Hepatic stellate cell (primary cell): ENCODE results near the gene DCST2.
"Not testable (repeated sequence)": the region's sequence is repeated elsewhere in the genome, so short reads cannot be mapped to it uniquely, and the experiment has no call there.

Experiments
- DNase-seq: peaks from one replicate; pipeline ENCODE4 v3.0.0; 2011; ENCODE audit warnings: low spot score

DCST2 gene

DNA sequence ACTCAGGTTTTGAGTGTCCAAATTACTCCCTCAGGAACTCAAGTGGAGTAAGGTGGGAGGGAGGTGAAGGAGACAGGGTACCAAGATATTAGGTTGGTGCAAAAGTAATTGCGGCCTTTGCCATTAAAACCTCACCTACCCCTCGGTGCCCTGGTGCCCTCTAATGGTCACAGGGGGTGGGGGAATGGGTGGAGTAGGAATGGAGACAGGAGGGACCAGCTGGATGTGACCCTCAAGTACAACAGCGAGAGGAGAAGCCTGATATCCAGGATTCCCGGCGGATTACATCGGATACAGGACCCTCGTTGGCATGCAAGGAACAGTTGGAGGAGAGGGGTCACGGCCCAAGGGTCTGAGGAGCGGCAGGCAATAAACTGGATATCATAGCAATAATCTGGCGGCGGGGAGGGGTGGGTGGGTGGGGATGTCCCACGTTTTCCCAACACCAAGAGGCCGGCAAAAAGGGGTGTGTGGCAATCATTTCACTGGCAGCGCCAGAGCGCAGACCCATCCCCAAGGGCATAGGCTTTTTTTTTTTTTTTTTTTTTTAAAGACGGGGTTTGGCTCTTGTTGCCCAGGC, 35.3 kb downstream of the DCST2 start:
- no peak for DNase-seq

- no peak for DNase-seq
These were observed 36.4 kb downstream of the DCST2 start for GRCh38 chr1:154996966-154997701.

DNA sequence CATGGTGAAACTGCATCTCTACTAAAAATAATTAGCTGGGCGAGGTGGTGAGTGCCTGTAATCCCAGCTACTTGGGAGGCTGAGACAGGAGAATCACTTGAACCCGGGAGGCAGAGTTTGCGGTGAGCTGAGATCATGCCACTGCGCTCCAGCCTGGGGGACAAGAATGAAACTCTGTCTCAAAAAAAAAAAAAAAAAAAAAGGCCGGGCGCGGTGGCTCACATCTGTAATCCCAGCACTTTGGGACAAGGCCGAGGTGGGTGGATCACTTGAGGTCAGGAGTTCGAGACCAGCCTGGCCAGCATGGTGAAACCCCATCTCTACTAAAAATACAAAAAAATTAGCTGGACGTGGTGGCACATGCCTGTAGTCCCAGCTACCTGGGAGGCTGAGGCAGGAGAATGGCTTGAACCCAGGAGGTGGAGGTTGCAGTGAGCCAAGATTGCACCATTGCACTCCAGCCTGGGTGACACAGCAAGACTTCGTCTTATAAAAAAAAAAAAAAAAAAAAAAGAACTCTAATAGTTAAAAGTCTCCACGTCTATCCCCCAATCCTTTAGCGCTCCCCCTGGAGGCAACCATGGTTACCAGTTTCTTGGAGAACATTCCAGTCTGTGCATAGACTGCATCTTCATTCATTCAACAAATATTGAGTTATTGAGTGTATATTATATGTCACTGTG, 38.1 kb downstream of the DCST2 start:
- peak; percentile 88 for DNase-seq

DNA sequence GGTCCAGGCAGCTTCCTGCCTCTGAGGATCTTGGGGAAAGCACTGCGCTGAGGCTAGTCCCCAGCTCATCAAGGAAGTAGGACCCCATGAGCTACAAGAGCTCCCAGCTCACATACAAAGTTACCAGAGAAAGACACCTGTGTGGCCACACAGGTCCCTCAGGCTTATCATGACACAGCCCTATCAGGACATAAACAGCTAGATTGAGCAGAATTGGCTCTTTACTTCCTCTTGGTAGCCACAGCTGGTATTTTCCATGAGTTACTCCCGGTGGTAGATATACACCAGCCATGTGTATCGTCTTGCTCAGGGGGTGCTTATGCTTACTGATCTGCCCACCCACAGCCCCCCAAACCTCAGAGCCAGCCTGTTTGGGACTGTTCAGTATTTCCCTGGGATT, 39.0 kb downstream of the DCST2 start:
- no peak for DNase-seq

- no peak for DNase-seq
These were observed 39.4 kb downstream of the DCST2 start for GRCh38 chr1:154994269-154994587.

GRCh38 chr1:154993572-154994268, 39.9 kb downstream of the DCST2 start, which contains the start of gene LENEP:
TSS of gene LENEP (plus strand) at chr1:154993586. CDS start at chr1:154993608, 22 bp downstream.
- no peak for DNase-seq

GRCh38 chr1:154992721-154993571, 40.6 kb downstream of the DCST2 start:
- no peak for DNase-seq

GRCh38 chr1:154990276-154990675, 43.3 kb downstream of the DCST2 start:
- no peak for DNase-seq

- no peak for DNase-seq
These were observed 44.3 kb downstream of the DCST2 start for GRCh38 chr1:154989195-154989860.

GRCh38 chr1:154988058-154988954, 45.3 kb downstream of the DCST2 start:
- no peak for DNase-seq

GRCh38 chr1:154987326-154987725, 46.3 kb downstream of the DCST2 start:
- DNase-seq, result no peak

DNA sequence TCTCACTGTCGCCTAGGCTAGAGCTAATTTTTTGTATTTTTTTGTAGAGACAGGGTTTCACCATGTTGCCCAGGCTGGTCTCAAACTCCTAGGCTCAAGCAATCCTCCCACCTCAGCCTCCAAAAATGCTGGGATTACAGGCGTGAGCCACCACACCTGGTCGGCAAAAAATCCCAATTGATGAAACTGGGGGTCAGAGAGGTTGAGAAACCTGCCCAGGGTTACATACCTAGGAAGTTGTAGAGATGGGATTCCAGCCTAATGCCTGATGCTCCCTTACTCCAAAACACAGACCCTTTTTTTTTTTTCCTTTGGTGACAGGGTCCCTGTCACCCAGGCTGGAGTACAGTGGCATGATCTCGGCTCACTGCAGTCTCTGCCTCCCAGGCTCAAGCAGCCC, 46.8 kb downstream of the DCST2 start:
- DNase-seq, result not testable (repeated sequence)

GRCh38 chr1:154983776-154984466, 49.7 kb downstream of the DCST2 start:
- DNase-seq, result no peak

DNA sequence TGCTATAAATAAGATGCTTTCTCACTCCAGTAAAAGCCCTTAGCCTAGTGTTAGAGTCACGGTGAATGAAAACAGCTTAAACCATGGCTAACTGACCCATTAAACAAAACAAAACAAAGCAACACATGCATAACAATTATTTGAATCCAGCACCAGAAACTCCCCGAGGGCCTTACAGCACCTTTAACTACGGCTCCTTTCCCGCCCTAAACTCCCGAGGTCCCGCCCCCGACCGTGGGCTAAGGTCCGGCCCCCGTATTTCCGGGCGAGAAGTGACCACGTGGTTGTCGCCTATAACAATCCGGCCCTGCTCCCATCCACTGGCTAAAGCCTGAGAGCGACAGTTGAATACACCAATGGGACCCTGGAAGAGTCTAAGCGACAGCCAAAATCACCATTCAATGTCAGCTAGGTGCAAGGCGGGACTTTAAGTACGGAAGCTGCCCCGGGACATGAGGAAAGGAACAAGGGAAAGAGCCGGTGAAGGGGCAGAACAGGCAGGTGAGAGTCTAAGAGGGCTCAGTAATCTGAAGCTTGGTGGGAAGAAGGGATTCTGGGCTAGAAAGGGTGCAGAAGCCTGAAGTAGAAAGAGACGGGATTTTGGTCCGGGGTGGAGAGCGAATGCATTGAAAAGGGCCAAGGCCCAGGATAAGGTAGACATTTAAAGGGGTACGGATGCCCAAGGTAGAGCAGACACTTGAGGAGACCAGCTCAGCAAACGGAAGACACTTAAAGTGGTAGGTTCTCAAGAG, 50.5 kb downstream of the DCST2 start, which contains the start of gene FLAD1:
Gene FLAD1 (plus strand): TSS at position 448 of the 752 bp plus-strand sequence. CDS start 351 bp downstream, outside the sequence.
- peak; percentile 100 for DNase-seq

DNA sequence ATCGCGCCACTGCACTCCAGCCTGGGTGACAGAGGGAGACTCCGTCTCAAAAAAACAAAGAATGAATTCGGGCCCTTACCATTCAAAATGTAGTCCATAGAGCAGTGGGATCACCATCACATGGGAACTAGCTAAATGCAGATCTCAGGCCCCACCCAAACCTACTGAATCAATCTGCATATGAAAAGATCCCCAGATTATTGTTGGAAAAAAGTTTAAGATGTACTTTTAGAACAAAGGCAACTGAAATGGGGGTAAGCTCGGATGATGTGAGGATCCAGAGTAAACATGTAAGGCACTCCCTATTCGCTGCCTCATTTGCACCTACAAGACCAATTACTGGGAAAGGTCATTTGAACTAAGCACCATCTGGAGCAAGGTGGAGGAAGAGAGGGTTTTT, 51.2 kb downstream of the DCST2 start:
- DNase-seq, result no peak

DNA sequence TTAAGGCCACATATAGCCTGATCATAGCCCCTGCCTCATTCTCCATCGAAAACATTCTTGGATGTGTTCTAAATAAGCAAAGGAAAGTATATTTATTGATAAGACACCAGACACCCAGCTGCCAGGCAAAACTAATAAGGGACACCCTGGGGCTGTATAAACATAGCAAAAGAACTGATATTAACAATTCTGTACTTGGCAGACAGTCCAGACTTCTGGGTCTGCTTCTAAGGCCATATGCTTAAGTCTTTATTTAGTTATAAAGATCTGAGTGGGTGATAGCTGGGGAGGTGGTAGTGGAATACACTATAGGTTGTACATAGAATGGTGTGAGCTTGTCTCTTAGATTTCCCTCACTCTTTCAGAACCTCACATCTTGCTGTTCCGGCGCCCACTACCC, 55.2 kb downstream of the DCST2 start:
- DNase-seq, result no peak

DNA sequence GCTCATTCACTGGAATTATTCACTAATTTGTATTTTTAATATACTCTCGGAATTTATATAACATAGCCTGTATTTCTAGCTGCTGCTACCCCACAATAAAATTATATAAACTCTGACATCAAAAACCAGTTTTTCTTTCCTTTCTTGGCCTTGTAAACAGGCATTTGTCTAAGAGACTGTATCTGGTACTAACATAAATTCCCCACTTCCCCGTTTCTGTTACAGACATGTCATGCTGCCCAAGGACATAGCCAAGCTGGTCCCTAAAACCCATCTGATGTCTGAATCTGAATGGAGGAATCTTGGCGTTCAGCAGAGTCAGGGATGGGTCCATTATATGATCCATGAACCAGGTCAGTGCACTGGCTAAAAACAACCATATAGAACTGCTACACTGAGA, 55.8 kb downstream of the DCST2 start:
- not testable (repeated sequence) for DNase-seq

DNA sequence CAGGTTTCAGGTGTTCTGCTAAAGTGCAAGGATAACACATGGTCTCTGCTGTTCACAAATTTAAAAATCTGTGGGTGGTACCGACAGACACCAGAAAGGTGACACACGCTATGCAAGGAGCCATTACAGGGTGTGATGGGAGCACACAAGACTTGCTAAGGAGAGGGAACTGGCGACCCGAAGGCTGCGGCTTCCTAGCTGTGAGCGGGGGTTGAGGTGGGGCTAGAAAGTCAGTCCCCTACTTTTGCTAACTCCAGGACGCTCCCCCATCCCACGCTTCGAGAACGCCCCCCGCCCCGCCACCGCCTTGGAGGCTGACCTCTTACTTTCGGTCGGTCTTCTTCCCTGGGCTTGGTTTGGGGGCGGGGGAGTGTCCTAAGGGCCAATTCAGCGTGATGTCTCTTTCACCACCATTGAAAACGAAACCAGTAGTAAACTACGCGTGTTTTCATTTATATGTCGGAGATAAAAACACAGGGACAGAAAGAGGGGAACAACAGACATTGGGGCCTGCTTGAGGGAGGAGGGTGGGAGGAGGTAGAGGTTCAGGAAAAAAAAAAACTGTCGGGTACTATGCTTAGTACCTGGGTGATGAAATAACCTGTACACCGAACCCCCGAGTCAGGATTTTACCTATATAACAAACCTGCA, 58.0 kb downstream of the DCST2 start:
- peak; percentile 48 for DNase-seq
